HCT116 (cell line): ENCODE results near the gene SLC44A3. TPM values are rescaled to one million over a fixed set of nuclear protein-coding genes. Genes with fewer than 3 reads are reported as not detected.

Experiments
- ATAC-seq: fragments of 200-7000 bp; cut with Tn5 transposase; 2 replicates; pipeline ENCODE4 v1.9.1; 2020; ENCODE audit warnings: mild to moderate bottlenecking, moderate library complexity
- BruUV-seq: library from RNA; stranded (reverse); fragments of 400-500 nt; replicated peaks from 2 replicates; lab custom pipeline; 2021; lab: Mats Ljungman, UMichigan
- CTCF ChIA-PET: fragments of 300-600 bp; sonication (Branson Sonifier 250); formaldehyde crosslinking; loops from one replicate; lab custom pipeline; 2021; ENCODE audit warnings: antibody characterized with exemption; lab: Charles Lee
- POLR2A ChIA-PET: fragments of 300-600, 350-600 bp; sonication (Branson Sonifier 250); formaldehyde crosslinking; loops from one replicate; lab custom pipeline; 2021; ENCODE audit warnings: antibody characterized with exemption; lab: Charles Lee
- RAD21 ChIA-PET, 2 experiments: fragments of 300-600 bp; sonication (Branson Sonifier 250); formaldehyde crosslinking; loops; one replicate each; lab custom pipeline; 2023; ENCODE audit warnings: low total read pairs in 2 of 2; ENCODE audit not compliant: uncharacterized antibody in 2 of 2, unreplicated experiment in 2 of 2, low non-redundant PET in 1 of 2; lab: Charles Lee
- DNase-seq: peaks from one replicate; pipeline ENCODE4 v3.0.0-alpha.2; 2010; ENCODE audit warnings: low read depth, low spot score
- H2AFZ ChIP-seq: fragments of 200-600 bp; shearing (Covaris generic), sonication (generic); 2 replicates; pipeline ENCODE4 v1.6.1; 2017; ENCODE audit warnings: low read depth, mixed run types, mixed read lengths, antibody characterized with exemption, low read length; ENCODE audit not compliant: poor library complexity, severe bottlenecking
- H3K27ac ChIP-seq: 2 replicates; pipeline ENCODE4 v1.5.1; 2012; ENCODE audit warnings: low read depth, low read length
- H3K27me3 ChIP-seq: fragments of 200-600 bp; sonication (generic); 2 replicates; pipeline ENCODE4 v1.6.1; 2016; ENCODE audit warnings: mixed run types, low read length, mixed read lengths; ENCODE audit not compliant: insufficient read depth
- H3K36me3 ChIP-seq, 2 experiments: fragments of 200-500 bp in 1 of 2; fragments of 200-600 bp in 1 of 2; sonication (Bioruptor generic) in 1 of 2; sonication (generic) in 1 of 2; 2 replicates each; pipeline versions ENCODE4 v1.5.1 to v1.6.1; 2014 to 2016; ENCODE audit warnings: low read length in 2 of 2, inconsistent platforms in 1 of 2, mixed read lengths in 1 of 2, mixed run types in 1 of 2; ENCODE audit not compliant: insufficient read depth in 2 of 2, control insufficient read depth in 1 of 2
- H3K4me1 ChIP-seq, 2 experiments: fragments of 200-600 bp in 1 of 2; sonication (generic) in 1 of 2; 2 replicates each; pipeline versions ENCODE4 v1.5.1 to v1.6.1; 2012 to 2017; ENCODE audit warnings: low read length in 2 of 2, inconsistent platforms in 1 of 2, mild to moderate bottlenecking in 1 of 2, mixed read lengths in 1 of 2, mixed run types in 1 of 2, moderate library complexity in 1 of 2; ENCODE audit not compliant: insufficient read depth in 2 of 2, control insufficient read depth in 1 of 2
- H3K4me2 ChIP-seq: fragments of 200-600 bp; sonication (generic); 2 replicates; pipeline ENCODE4 v1.6.1; 2017; ENCODE audit warnings: mixed run types, low read length, mixed read lengths
- H3K4me3 ChIP-seq, 2 experiments: fragments of 200-600 bp in 1 of 2; sonication (generic) in 1 of 2; replicated peaks in 1 of 2; 2 replicates each; pipeline ENCODE4 v1.5.1; 2011 to 2016; ENCODE audit warnings: low read length in 2 of 2, control low read depth in 1 of 2, low read depth in 1 of 2, mild to moderate bottlenecking in 1 of 2, mixed read lengths in 1 of 2, mixed run types in 1 of 2
- H3K79me2 ChIP-seq: fragments of 200-600 bp; sonication (generic); 2 replicates; pipeline ENCODE4 v1.6.1; 2017; ENCODE audit warnings: mild to moderate bottlenecking, mixed run types, low read length, moderate library complexity, mixed read lengths; ENCODE audit not compliant: insufficient read depth
- H3K9ac ChIP-seq: fragments of 200-600 bp; sonication (generic); 2 replicates; pipeline ENCODE4 v1.6.1; 2016; ENCODE audit warnings: low read length, mixed read lengths
- H3K9me2 ChIP-seq: fragments of 200-600 bp; sonication (generic), shearing (Covaris generic); 2 replicates; pipeline ENCODE4 v1.6.1; 2017; ENCODE audit warnings: mixed run types, mild to moderate bottlenecking, moderate library complexity; ENCODE audit not compliant: insufficient read depth
- H3K9me3 ChIP-seq, 2 experiments: fragments of 200-500 bp in 1 of 2; fragments of 200-600 bp in 1 of 2; sonication (Bioruptor generic) in 1 of 2; sonication (generic) in 1 of 2; 2 replicates each; pipeline ENCODE4 v1.6.1; 2014 to 2017; ENCODE audit warnings: low read length in 2 of 2, mixed read lengths in 2 of 2, inconsistent platforms in 1 of 2, low read depth in 1 of 2, mild to moderate bottlenecking in 1 of 2, mixed run types in 1 of 2, moderate library complexity in 1 of 2; ENCODE audit not compliant: control insufficient read depth in 1 of 2, insufficient read depth in 1 of 2
- H4K20me1 ChIP-seq: fragments of 200-600 bp; sonication (generic), shearing (Covaris generic); 2 replicates; pipeline ENCODE4 v1.6.1; 2017; ENCODE audit warnings: mixed run types, mild to moderate bottlenecking, moderate library complexity; ENCODE audit not compliant: insufficient read depth
- CEBPB ChIP-seq: IDR thresholded peaks from 2 replicates; pipeline ENCODE4 v1.6.1; 2012; ENCODE audit warnings: low read depth
- EGR1 ChIP-seq: IDR thresholded peaks from 2 replicates; pipeline ENCODE4 v1.6.1; 2012; ENCODE audit warnings: low read depth
- ELF1 ChIP-seq: IDR thresholded peaks from 2 replicates; pipeline ENCODE4 v1.6.1; 2012; ENCODE audit warnings: low read depth, borderline replicate concordance
- EZH2phosphoT487 ChIP-seq: fragments of 200-600 bp; IDR thresholded peaks from 2 replicates; pipeline ENCODE4 v1.6.1; 2018; ENCODE audit warnings: antibody characterized with exemption, borderline replicate concordance
- FOSL1 ChIP-seq: IDR thresholded peaks from 2 replicates; pipeline ENCODE4 v1.6.1; 2012; ENCODE audit warnings: low read depth
- JUND ChIP-seq: IDR thresholded peaks from 2 replicates; pipeline ENCODE4 v1.6.1; 2012
- POLR2AphosphoS5 ChIP-seq: IDR thresholded peaks from 2 replicates; pipeline ENCODE4 v1.6.1; 2011; ENCODE audit warnings: mild to moderate bottlenecking, low read depth, low read length, moderate library complexity
- SIN3A ChIP-seq: IDR thresholded peaks from 2 replicates; pipeline ENCODE4 v1.6.1; 2012; ENCODE audit warnings: low read depth
- TCF7L2 ChIP-seq: IDR thresholded peaks from 2 replicates; pipeline ENCODE4 v1.7.0; 2011; ENCODE audit warnings: borderline replicate concordance, inconsistent platforms; ENCODE audit not compliant: insufficient read depth, insufficient read length; ENCODE audit errors: extremely low read depth
- YY1 ChIP-seq: IDR thresholded peaks from 2 replicates; pipeline ENCODE4 v1.6.1; 2011; ENCODE audit warnings: low read length, low read depth, moderate library complexity, mild to moderate bottlenecking; ENCODE audit not compliant: insufficient replicate concordance; ENCODE audit errors: extremely low read depth
- ZFX ChIP-seq: fragments of 450-650 bp; IDR thresholded peaks from 2 replicates; pipeline ENCODE4 v1.6.1; 2017
- intact Hi-C: fragments of 100-400 bp; cut with micrococcal nuclease; formaldehyde crosslinking; loops from 2 replicates; pipeline ENCODE4 v1.10.0; 2022
- total RNA-seq: library from RNA; stranded (reverse); gene quantifications from one replicate; pipeline ENCODE4 v1.2.1, GENCODE V29; 2021; ENCODE audit not compliant: unreplicated experiment
- TF ChIP-seq, protein P1 (sequence below), 3 experiments: fragments of 200-600 bp in 1 of 3; sonication (generic) in 1 of 3; IDR thresholded peaks in 2 of 3; conservative IDR thresholded peaks in 1 of 3; 2 replicates each; pipeline ENCODE4 v1.5.1; 2012 to 2017; ENCODE audit warnings: low read depth in 2 of 3, low read length in 2 of 3, antibody characterized with exemption in 1 of 3, borderline replicate concordance in 1 of 3, control low read depth in 1 of 3, mild to moderate bottlenecking in 1 of 3, mixed read lengths in 1 of 3, mixed run types in 1 of 3, moderate library complexity in 1 of 3; ENCODE audit not compliant: insufficient read depth in 1 of 3

The SLC44A3 gene
- total RNA-seq, 1 experiment from 2014 or later = 9.6 TPM

DNA sequence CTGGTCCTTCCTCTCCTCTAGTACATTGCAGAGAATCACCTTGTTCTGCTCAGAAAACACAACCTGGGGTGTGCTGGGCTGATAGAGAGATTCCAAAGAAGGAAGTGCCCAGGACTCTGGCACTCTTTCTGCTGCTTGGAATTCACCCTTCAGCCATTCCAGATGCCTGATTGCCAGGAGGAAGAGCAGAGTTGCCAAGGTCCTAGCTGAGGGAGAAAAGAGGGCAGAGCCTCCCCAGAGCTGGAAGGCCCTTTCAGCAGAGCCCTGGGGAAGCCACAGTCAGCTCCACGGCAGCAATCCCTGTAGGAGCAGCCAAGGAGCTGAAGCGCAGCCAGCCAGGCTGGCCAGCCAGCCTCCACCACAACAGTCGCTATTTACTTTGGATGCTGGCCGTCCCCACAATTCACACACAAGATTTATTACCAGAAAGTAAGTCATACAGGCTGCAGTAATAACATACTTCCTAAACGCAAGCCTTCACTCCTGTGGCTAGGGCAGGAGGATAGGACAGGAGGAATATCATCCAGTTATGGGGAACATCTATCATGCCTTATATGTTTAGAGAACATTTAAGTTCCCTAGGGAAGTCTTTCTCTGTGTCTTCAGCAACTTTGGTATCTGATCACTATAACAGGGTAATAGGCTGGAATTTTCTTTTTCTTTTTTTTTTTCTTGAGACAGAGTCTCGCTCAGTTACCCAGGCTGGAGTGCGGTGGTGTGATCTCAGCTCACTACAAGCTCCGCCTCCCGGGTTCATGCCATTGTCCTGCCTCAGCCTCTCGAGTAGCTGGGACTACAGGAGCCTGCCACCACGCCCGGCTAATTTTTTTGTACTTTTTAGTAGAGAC, 36.6 kb upstream of the SLC44A3 start:
- Histone ChIP-seq H3K27ac (no peak overlapping the region), H3K9me2 (no peaks in the 10 kb centered on the region), H3K79me2 (no peaks in the 10 kb centered on the region), H3K4me3 (no peak overlapping the region), H3K36me3 (no peaks in the 10 kb centered on the region), H3K9ac (no peak overlapping the region), H2AFZ (no peak overlapping the region), H3K4me1 (peaks cover 2 to 15% of the 10 kb centered on the region in 2 experiments; a peak in 3 of 4 replicates), H3K27me3 (no peaks in the 10 kb centered on the region), H3K4me2 (0 out of 2 replicates have a peak overlapping the region, but pooled peaks have one; percentile 3), H3K9me3 (no peaks in the 10 kb centered on the region), H4K20me1 (no peaks in the 10 kb centered on the region)
- TF ChIP-seq, protein P1, sequence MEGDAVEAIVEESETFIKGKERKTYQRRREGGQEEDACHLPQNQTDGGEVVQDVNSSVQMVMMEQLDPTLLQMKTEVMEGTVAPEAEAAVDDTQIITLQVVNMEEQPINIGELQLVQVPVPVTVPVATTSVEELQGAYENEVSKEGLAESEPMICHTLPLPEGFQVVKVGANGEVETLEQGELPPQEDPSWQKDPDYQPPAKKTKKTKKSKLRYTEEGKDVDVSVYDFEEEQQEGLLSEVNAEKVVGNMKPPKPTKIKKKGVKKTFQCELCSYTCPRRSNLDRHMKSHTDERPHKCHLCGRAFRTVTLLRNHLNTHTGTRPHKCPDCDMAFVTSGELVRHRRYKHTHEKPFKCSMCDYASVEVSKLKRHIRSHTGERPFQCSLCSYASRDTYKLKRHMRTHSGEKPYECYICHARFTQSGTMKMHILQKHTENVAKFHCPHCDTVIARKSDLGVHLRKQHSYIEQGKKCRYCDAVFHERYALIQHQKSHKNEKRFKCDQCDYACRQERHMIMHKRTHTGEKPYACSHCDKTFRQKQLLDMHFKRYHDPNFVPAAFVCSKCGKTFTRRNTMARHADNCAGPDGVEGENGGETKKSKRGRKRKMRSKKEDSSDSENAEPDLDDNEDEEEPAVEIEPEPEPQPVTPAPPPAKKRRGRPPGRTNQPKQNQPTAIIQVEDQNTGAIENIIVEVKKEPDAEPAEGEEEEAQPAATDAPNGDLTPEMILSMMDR (IDR thresholded peaks at IDR 0.05 in 2 of 3, conservative IDR thresholded peaks at IDR 0.05 in 1 of 3; ENCODE audit: borderline replicate concordance in 1 of 3, insufficient read depth in 1 of 3, low read depth in 2 of 3, low read length in 2 of 3) = no peak
- TF ChIP-seq YY1 (no peak), JUND (no peak), FOSL1 (no peak), TCF7L2 (no peak), ELF1 (no peak), CEBPB (no peak), POLR2AphosphoS5 (no peak), EGR1 (no peak), ZFX (no peak), EZH2phosphoT487 (no peak), SIN3A (no peak)
- DNase-seq (no peak), ATAC-seq (no peak)
- intact Hi-C loops = no loop called here
- RAD21 ChIA-PET = no interaction called here
- BruUV-seq = no TSS peak
- CTCF ChIA-PET = no interaction called here
- POLR2A ChIA-PET = no interaction called here
